ENCODE measurements around the gene CYCS.

GRCh38 chr7:25169683-25170082 lies 44.6 kb upstream of the CYCS start:
- no peak for TF ChIP-seq CTCF (IDR thresholded peaks at IDR 0.05; ENCODE audit: insufficient read depth, low read depth, low read length)
- TF ChIP-seq EZH2 (IDR thresholded peaks at IDR 0.05; ENCODE audit: insufficient read depth, low read length): no peak
